Astrocyte of the spinal cord (primary cell): ENCODE data around the gene TTC21B.

Experiments used
- DNase-seq: peaks from one replicate; pipeline ENCODE4 v3.0.0; 2011; ENCODE audit warnings: low read depth, low spot score
- H3K4me3 ChIP-seq: 2 replicates; pipeline ENCODE4 v1.5.1; 2011; ENCODE audit warnings: low read depth, mild to moderate bottlenecking, low read length, moderate library complexity
- in situ Hi-C: cut with HindIII; loops from 2 replicates; pipeline ENCODE4 v1.10.0; 2017; ENCODE audit warnings: low sequenced_read_pairs
- TF ChIP-seq, protein P1 (sequence below): IDR thresholded peaks from 2 replicates; pipeline ENCODE4 v1.5.1; 2012; ENCODE audit warnings: low read depth, mild to moderate bottlenecking, low read length, inconsistent platforms

The TTC21B gene

GRCh38 chr2:165901620-165902298 is 51.8 kb downstream of the TTC21B start:
- TF ChIP-seq, protein P1, sequence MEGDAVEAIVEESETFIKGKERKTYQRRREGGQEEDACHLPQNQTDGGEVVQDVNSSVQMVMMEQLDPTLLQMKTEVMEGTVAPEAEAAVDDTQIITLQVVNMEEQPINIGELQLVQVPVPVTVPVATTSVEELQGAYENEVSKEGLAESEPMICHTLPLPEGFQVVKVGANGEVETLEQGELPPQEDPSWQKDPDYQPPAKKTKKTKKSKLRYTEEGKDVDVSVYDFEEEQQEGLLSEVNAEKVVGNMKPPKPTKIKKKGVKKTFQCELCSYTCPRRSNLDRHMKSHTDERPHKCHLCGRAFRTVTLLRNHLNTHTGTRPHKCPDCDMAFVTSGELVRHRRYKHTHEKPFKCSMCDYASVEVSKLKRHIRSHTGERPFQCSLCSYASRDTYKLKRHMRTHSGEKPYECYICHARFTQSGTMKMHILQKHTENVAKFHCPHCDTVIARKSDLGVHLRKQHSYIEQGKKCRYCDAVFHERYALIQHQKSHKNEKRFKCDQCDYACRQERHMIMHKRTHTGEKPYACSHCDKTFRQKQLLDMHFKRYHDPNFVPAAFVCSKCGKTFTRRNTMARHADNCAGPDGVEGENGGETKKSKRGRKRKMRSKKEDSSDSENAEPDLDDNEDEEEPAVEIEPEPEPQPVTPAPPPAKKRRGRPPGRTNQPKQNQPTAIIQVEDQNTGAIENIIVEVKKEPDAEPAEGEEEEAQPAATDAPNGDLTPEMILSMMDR: no peak
- in situ Hi-C loops: no loop called here
- DNase-seq: no peak
- no peak overlapping the region for H3K4me3 ChIP-seq

DNA sequence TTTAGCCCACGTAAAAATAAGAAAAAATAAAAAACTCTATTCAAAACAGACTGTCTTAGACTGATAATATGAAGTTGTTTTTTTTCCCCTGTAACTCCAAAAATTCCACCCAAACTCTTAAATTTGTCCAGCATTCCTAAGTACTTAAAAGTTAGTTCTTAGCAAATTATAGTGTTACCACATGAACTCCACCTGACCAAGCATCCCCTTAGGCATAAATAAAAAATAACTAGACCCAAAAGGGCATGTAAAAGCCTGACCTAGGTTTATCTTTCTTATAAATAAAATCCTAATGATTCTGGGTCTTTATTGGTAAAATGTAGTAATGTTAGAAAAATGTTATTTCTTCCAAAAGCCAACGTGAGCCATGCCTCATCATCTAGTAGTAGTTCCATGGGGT is 54.3 kb downstream of the TTC21B start:
- in situ Hi-C loops: no loop called here
- DNase-seq: no peak
- TF ChIP-seq, protein P1: no peak
- H3K4me3 ChIP-seq: no peak overlapping the region

- in situ Hi-C loops: no loop called here
- H3K4me3 ChIP-seq: no peak overlapping the region
- DNase-seq: no peak
- TF ChIP-seq, protein P1: no peak
Measured at GRCh38 chr2:165898381-165898780, 55.2 kb downstream of the TTC21B start.

- no peak overlapping the region for H3K4me3 ChIP-seq
- TF ChIP-seq, protein P1: no peak
- no peak for DNase-seq
- in situ Hi-C loops: no loop called here
Measured at GRCh38 chr2:165897726-165898125, 55.9 kb downstream of the TTC21B start.

- no peak overlapping the region for H3K4me3 ChIP-seq
Measured at GRCh38 chr2:165897074-165897473, 56.5 kb downstream of the TTC21B start.

DNA sequence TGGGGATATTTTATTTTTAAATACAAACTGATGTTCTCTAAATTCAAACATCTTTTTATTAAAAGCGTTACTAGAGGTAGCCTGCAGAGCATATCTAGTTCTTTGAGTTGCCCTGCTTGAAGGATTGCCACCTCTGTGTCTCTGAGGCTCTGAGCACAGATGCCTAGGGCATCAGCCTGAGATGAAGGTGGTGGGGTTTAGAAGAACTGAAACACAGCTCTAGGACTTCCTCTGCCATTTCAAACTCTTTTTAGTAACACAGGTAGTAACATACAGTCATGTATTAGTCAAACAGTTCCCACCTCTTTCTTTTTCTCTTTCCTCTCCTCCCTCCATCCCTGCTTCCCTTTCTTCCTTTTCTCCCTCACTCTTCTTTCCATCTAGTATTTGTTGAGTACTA is 57.6 kb downstream of the TTC21B start:
- no peak for DNase-seq
- H3K4me3 ChIP-seq: no peak overlapping the region
- TF ChIP-seq, protein P1: no peak
- in situ Hi-C loops: no loop called here

More at GRCh38 chr2:165897074-165897473, 56.5 kb downstream of the TTC21B start:
- TF ChIP-seq, protein P1: no peak
- DNase-seq: no peak
- in situ Hi-C loops: no loop called here
